ENCODE data around the gene TMEM45B.
"Not testable (repeated sequence)": the region's sequence is repeated elsewhere in the genome, so short reads cannot be mapped to it uniquely, and the experiment has no call there.

TMEM45B gene

GRCh38 chr11:129864811-129865210 is 49.2 kb downstream of the TMEM45B start:
- Histone ChIP-seq H3K9me3 (ENCODE audit: control insufficient read depth in 5 of 5, low read length in 5 of 5) (no peaks in the 10 kb centered on the region), H3K27ac (ENCODE audit: low read depth, low read length) (no peak overlapping the region), H3K9ac (ENCODE audit: low read length in 5 of 5) (no peak overlapping the region), H3K4me1 (ENCODE audit: control insufficient read depth in 5 of 5, insufficient read depth in 5 of 5, low read length in 5 of 5) (peaks cover 0 to 10% (median 6%) of the 10 kb centered on the region in 5 donors), H3K4me3 (ENCODE audit: low read depth in 1 of 5, low read length in 5 of 5) (no peak overlapping the region), H3K36me3 (ENCODE audit: control insufficient read depth in 5 of 5, insufficient read depth in 5 of 5, low read length in 5 of 5) (peaks cover 12 to 93% (median 65%) of the 10 kb centered on the region in 5 donors), H3K27me3 (ENCODE audit: control insufficient read depth in 5 of 5, insufficient read depth in 4 of 5, low read length in 5 of 5) (no peaks in the 10 kb centered on the region)

GRCh38 chr11:129865701-129866100 is 50.1 kb downstream of the TMEM45B start:
- Histone ChIP-seq H3K27ac (ENCODE audit: low read depth, low read length) (no peak overlapping the region), H3K36me3 (ENCODE audit: control insufficient read depth in 5 of 5, insufficient read depth in 5 of 5, low read length in 5 of 5) (peaks cover 12 to 94% (median 72%) of the 10 kb centered on the region in 5 donors), H3K27me3 (ENCODE audit: control insufficient read depth in 5 of 5, insufficient read depth in 4 of 5, low read length in 5 of 5) (no peaks in the 10 kb centered on the region), H3K9ac (ENCODE audit: low read length in 5 of 5) (no peak overlapping the region), H3K9me3 (ENCODE audit: control insufficient read depth in 5 of 5, low read length in 5 of 5) (no peaks in the 10 kb centered on the region), H3K4me1 (ENCODE audit: control insufficient read depth in 5 of 5, insufficient read depth in 5 of 5, low read length in 5 of 5) (peaks cover 0 to 10% (median 6%) of the 10 kb centered on the region in 5 donors), H3K4me3 (ENCODE audit: low read depth in 1 of 5, low read length in 5 of 5) (no peak overlapping the region)

GRCh38 chr11:129866311-129866710 is 50.7 kb downstream of the TMEM45B start:
- Histone ChIP-seq H3K4me1 (ENCODE audit: control insufficient read depth in 5 of 5, insufficient read depth in 5 of 5, low read length in 5 of 5) (peaks cover 0 to 10% (median 6%) of the 10 kb centered on the region in 5 donors), H3K36me3 (ENCODE audit: control insufficient read depth in 5 of 5, insufficient read depth in 5 of 5, low read length in 5 of 5) (peaks cover 12 to 95% (median 76%) of the 10 kb centered on the region in 5 donors), H3K9me3 (ENCODE audit: control insufficient read depth in 5 of 5, low read length in 5 of 5) (no peaks in the 10 kb centered on the region), H3K4me3 (ENCODE audit: low read depth in 1 of 5, low read length in 5 of 5) (no peak overlapping the region), H3K27ac (ENCODE audit: low read depth, low read length) (no peak overlapping the region), H3K9ac (ENCODE audit: low read length in 5 of 5) (no peak overlapping the region), H3K27me3 (ENCODE audit: control insufficient read depth in 5 of 5, insufficient read depth in 4 of 5, low read length in 5 of 5) (no peaks in the 10 kb centered on the region)

GRCh38 chr11:129868626-129869025 is 53.0 kb downstream of the TMEM45B start:
- not testable (repeated sequence) for H3K9ac ChIP-seq (ENCODE audit: low read length in 5 of 5); H3K4me3 ChIP-seq (ENCODE audit: low read depth in 1 of 5, low read length in 5 of 5); H3K4me1 ChIP-seq (ENCODE audit: control insufficient read depth in 5 of 5, insufficient read depth in 5 of 5, low read length in 5 of 5); H3K27me3 ChIP-seq (ENCODE audit: control insufficient read depth in 5 of 5, insufficient read depth in 4 of 5, low read length in 5 of 5); H3K9me3 ChIP-seq (ENCODE audit: control insufficient read depth in 5 of 5, low read length in 5 of 5); H3K27ac ChIP-seq (ENCODE audit: low read depth, low read length)
- H3K36me3 ChIP-seq (ENCODE audit: control insufficient read depth in 5 of 5, insufficient read depth in 5 of 5, low read length in 5 of 5): peaks cover 21 to 99% (median 93%) of the 10 kb centered on the region in 5 donors

GRCh38 chr11:129871914-129872313 is 56.3 kb downstream of the TMEM45B start:
- H3K27ac ChIP-seq (ENCODE audit: low read depth, low read length): no peak overlapping the region
- H3K9me3 ChIP-seq (ENCODE audit: control insufficient read depth in 5 of 5, low read length in 5 of 5): no peaks in the 10 kb centered on the region
- H3K4me1 ChIP-seq (ENCODE audit: control insufficient read depth in 5 of 5, insufficient read depth in 5 of 5, low read length in 5 of 5): no peaks in the 10 kb centered on the region
- no peak overlapping the region for H3K4me3 ChIP-seq (ENCODE audit: low read depth in 1 of 5, low read length in 5 of 5)
- H3K27me3 ChIP-seq (ENCODE audit: control insufficient read depth in 5 of 5, insufficient read depth in 4 of 5, low read length in 5 of 5): no peaks in the 10 kb centered on the region
- H3K9ac ChIP-seq (ENCODE audit: low read length in 5 of 5): no peak overlapping the region
- H3K36me3 ChIP-seq (ENCODE audit: control insufficient read depth in 5 of 5, insufficient read depth in 5 of 5, low read length in 5 of 5): peaks cover 34 to 99% (median 95%) of the 10 kb centered on the region in 5 donors

GRCh38 chr11:129880311-129880710 is 64.7 kb downstream of the TMEM45B start:
- Histone ChIP-seq H3K4me3 (ENCODE audit: low read depth in 1 of 5, low read length in 5 of 5) (no peak overlapping the region), H3K27ac (ENCODE audit: low read depth, low read length) (no peak overlapping the region), H3K4me1 (ENCODE audit: control insufficient read depth in 5 of 5, insufficient read depth in 5 of 5, low read length in 5 of 5) (no peaks in the 10 kb centered on the region), H3K9ac (ENCODE audit: low read length in 5 of 5) (no peak overlapping the region), H3K27me3 (ENCODE audit: control insufficient read depth in 5 of 5, insufficient read depth in 4 of 5, low read length in 5 of 5) (no peaks in the 10 kb centered on the region), H3K36me3 (ENCODE audit: control insufficient read depth in 5 of 5, insufficient read depth in 5 of 5, low read length in 5 of 5) (peaks cover 48 to 100% (median 96%) of the 10 kb centered on the region in 5 donors), H3K9me3 (ENCODE audit: control insufficient read depth in 5 of 5, low read length in 5 of 5) (no peaks in the 10 kb centered on the region)

- Histone ChIP-seq H3K4me3 (ENCODE audit: low read depth in 1 of 5, low read length in 5 of 5) (no peak overlapping the region), H3K9me3 (ENCODE audit: control insufficient read depth in 5 of 5, low read length in 5 of 5) (no peaks in the 10 kb centered on the region), H3K4me1 (ENCODE audit: control insufficient read depth in 5 of 5, insufficient read depth in 5 of 5, low read length in 5 of 5) (no peaks in the 10 kb centered on the region), H3K36me3 (ENCODE audit: control insufficient read depth in 5 of 5, insufficient read depth in 5 of 5, low read length in 5 of 5) (peaks cover 50 to 100% (median 98%) of the 10 kb centered on the region in 5 donors), H3K27ac (ENCODE audit: low read depth, low read length) (no peak overlapping the region), H3K9ac (ENCODE audit: low read length in 5 of 5) (no peak overlapping the region), H3K27me3 (ENCODE audit: control insufficient read depth in 5 of 5, insufficient read depth in 4 of 5, low read length in 5 of 5) (no peaks in the 10 kb centered on the region)
Observed at GRCh38 chr11:129881570-129882170, 66.0 kb downstream of the TMEM45B start.

- Histone ChIP-seq H3K4me1 (ENCODE audit: control insufficient read depth in 5 of 5, insufficient read depth in 5 of 5, low read length in 5 of 5) (no peaks in the 10 kb centered on the region), H3K9ac (ENCODE audit: low read length in 5 of 5) (no peak overlapping the region), H3K27me3 (ENCODE audit: control insufficient read depth in 5 of 5, insufficient read depth in 4 of 5, low read length in 5 of 5) (no peaks in the 10 kb centered on the region), H3K27ac (ENCODE audit: low read depth, low read length) (no peak overlapping the region), H3K9me3 (ENCODE audit: control insufficient read depth in 5 of 5, low read length in 5 of 5) (no peaks in the 10 kb centered on the region), H3K36me3 (ENCODE audit: control insufficient read depth in 5 of 5, insufficient read depth in 5 of 5, low read length in 5 of 5) (peaks cover 57 to 100% (median 92%) of the 10 kb centered on the region in 5 donors), H3K4me3 (ENCODE audit: low read depth in 1 of 5, low read length in 5 of 5) (no peak overlapping the region)
Observed at GRCh38 chr11:129884581-129884980, 68.9 kb downstream of the TMEM45B start.

- Histone ChIP-seq H3K9ac (ENCODE audit: low read length in 5 of 5) (no peak overlapping the region), H3K9me3 (ENCODE audit: control insufficient read depth in 5 of 5, low read length in 5 of 5) (no peaks in the 10 kb centered on the region), H3K27ac (ENCODE audit: low read depth, low read length) (no peak overlapping the region), H3K27me3 (ENCODE audit: control insufficient read depth in 5 of 5, insufficient read depth in 4 of 5, low read length in 5 of 5) (no peaks in the 10 kb centered on the region), H3K36me3 (ENCODE audit: control insufficient read depth in 5 of 5, insufficient read depth in 5 of 5, low read length in 5 of 5) (peaks cover 62 to 100% (median 92%) of the 10 kb centered on the region in 5 donors), H3K4me3 (ENCODE audit: low read depth in 1 of 5, low read length in 5 of 5) (no peak overlapping the region), H3K4me1 (ENCODE audit: control insufficient read depth in 5 of 5, insufficient read depth in 5 of 5, low read length in 5 of 5) (no peaks in the 10 kb centered on the region)
Observed at GRCh38 chr11:129885381-129885780, 69.7 kb downstream of the TMEM45B start.

- Histone ChIP-seq H3K27me3 (ENCODE audit: control insufficient read depth in 5 of 5, insufficient read depth in 4 of 5, low read length in 5 of 5) (no peaks in the 10 kb centered on the region), H3K27ac (ENCODE audit: low read depth, low read length) (no peak overlapping the region), H3K36me3 (ENCODE audit: control insufficient read depth in 5 of 5, insufficient read depth in 5 of 5, low read length in 5 of 5) (peaks cover 43 to 88% (median 76%) of the 10 kb centered on the region in 5 donors), H3K4me3 (ENCODE audit: low read depth in 1 of 5, low read length in 5 of 5) (no peak overlapping the region), H3K4me1 (ENCODE audit: control insufficient read depth in 5 of 5, insufficient read depth in 5 of 5, low read length in 5 of 5) (no peaks in the 10 kb centered on the region), H3K9me3 (ENCODE audit: control insufficient read depth in 5 of 5, low read length in 5 of 5) (no peaks in the 10 kb centered on the region), H3K9ac (ENCODE audit: low read length in 5 of 5) (no peak overlapping the region)
Observed at GRCh38 chr11:129888451-129888850, 72.8 kb downstream of the TMEM45B start.

All from subcutaneous abdominal adipose tissue (tissue), 5 donors.